Measurements from ENCODE around the gene GATA2.

GRCh38 chr3:128479558-128480086, 13.4 kb downstream of the GATA2 start:
- TF ChIP-seq CTCF (IDR thresholded peaks at IDR 0.05) (no peak), EP300 (IDR thresholded peaks at IDR 0.05) (no peak), POLR2A (IDR thresholded peaks at IDR 0.05) (no peak)
